ENCODE data around the gene PPCDC.

DNA sequence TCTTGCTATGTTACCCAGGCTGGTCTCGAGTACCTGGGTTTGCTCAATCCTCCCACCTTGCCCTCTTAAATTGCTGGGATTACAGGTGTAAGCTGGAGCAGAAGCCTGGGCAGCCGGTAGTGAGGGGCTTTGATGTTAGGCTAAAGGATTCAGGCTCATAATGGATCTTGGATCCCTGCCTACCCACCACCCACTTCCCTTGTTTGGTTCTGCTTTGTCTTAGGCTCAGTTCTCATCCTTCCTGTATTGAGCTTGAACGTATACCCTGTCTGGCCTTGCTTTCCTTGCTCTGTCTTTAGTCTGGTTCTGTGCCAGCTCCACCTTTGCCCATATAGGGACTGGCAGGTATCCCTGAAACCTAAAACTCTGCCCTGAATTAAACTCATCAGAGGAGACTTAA is 1.7 kb downstream of the PPCDC start:
- no peak for TF ChIP-seq POLR2A (IDR thresholded peaks at IDR 0.05; ENCODE audit: low read depth, low read length)
- TF ChIP-seq TAF1 (IDR thresholded peaks at IDR 0.05; ENCODE audit: low read depth, low read length) = no peak
- TF ChIP-seq POLR2AphosphoS5 (IDR thresholded peaks at IDR 0.05; ENCODE audit: low read depth, low read length) = no peak
- TF ChIP-seq SPI1 (IDR thresholded peaks at IDR 0.05; ENCODE audit: low read depth, low read length) = no peak

All from GM12891 (cell line).